ENCODE results near the gene SCLT1. TPM values are rescaled to one million over a fixed set of nuclear protein-coding genes. Genes with fewer than 3 reads are reported as not detected.
"Not testable (repeated sequence)": the region's sequence is repeated elsewhere in the genome, so short reads cannot be mapped to it uniquely, and the experiment has no call there.

Gene SCLT1
- total RNA-seq, 2 donors from 2014 or later, result 11.4 to 12.0 TPM

GRCh38 chr4:129136433-129136832 is 43.1 kb upstream of the SCLT1 start:
- DNase-seq, result no peak
- H3K4me1 ChIP-seq (ENCODE audit: control insufficient read depth, insufficient read depth, low read length), result peaks cover 6% of the 10 kb centered on the region
- TF ChIP-seq CTCF (conservative IDR thresholded peaks at IDR 0.05), result no peak
- H3K36me3 ChIP-seq (ENCODE audit: control insufficient read depth, insufficient read depth, low read length), result no peaks in the 10 kb centered on the region
- no peak overlapping the region for H3K27ac ChIP-seq (ENCODE audit: low read depth, low read length)
- WGBS, 2 experiments (ENCODE audit: insufficient coverage in 1 of 2, insufficient read length in 1 of 2), result 93 to 95% methylated on average over 8 of the region's 8 CpGs
- H3K27me3 ChIP-seq (ENCODE audit: control insufficient read depth, insufficient read depth, low read length, poor library complexity, severe bottlenecking), result peaks cover 14% of the 10 kb centered on the region
- no peak overlapping the region for H3K4me3 ChIP-seq (ENCODE audit: low read length)
- Mint-ChIP-seq H3K9me3 (peaks cover 4% of the 10 kb centered on the region), H3K27me3 (ENCODE audit: insufficient read depth) (peaks cover 31% of the 10 kb centered on the region), H3K27ac (no peak overlapping the region), H3K4me1 (peaks cover 19% of the 10 kb centered on the region), H3K4me3 (no peak overlapping the region), H3K36me3 (ENCODE audit: low read depth) (no peaks in the 10 kb centered on the region)
- peaks cover 11% of the 10 kb centered on the region for H3K9me3 ChIP-seq (ENCODE audit: control insufficient read depth, low read length)
- no peak overlapping the region for H3K9ac ChIP-seq (ENCODE audit: extremely low read depth, low read length, poor library complexity, severe bottlenecking)

GRCh38 chr4:129131343-129131742 is 38.0 kb upstream of the SCLT1 start:
- Histone ChIP-seq H3K4me1 (ENCODE audit: control insufficient read depth, insufficient read depth, low read length) (no peaks in the 10 kb centered on the region), H3K9me3 (ENCODE audit: control insufficient read depth, low read length) (peaks cover 15% of the 10 kb centered on the region), H3K4me3 (ENCODE audit: low read length) (no peak overlapping the region), H3K36me3 (ENCODE audit: control insufficient read depth, insufficient read depth, low read length) (no peaks in the 10 kb centered on the region), H3K27ac (ENCODE audit: low read depth, low read length) (no peak overlapping the region), H3K27me3 (ENCODE audit: control insufficient read depth, insufficient read depth, low read length, poor library complexity, severe bottlenecking) (peaks cover 8% of the 10 kb centered on the region), H3K9ac (ENCODE audit: extremely low read depth, low read length, poor library complexity, severe bottlenecking) (no peak overlapping the region)
- no peak for DNase-seq
- peaks cover 11% of the 10 kb centered on the region for H3K9me3 Mint-ChIP-seq
- H3K27me3 Mint-ChIP-seq (ENCODE audit: insufficient read depth), result peaks cover 16% of the 10 kb centered on the region
- H3K27ac Mint-ChIP-seq, result no peak overlapping the region
- no peaks in the 10 kb centered on the region for H3K4me1 Mint-ChIP-seq
- WGBS, 2 experiments (ENCODE audit: insufficient coverage in 1 of 2, insufficient read length in 1 of 2), result 100% methylated on average over 2 of the region's 2 CpGs; no CpG with 5 or more reads in 1 of the 2 experiments
- H3K4me3 Mint-ChIP-seq, result no peak overlapping the region
- TF ChIP-seq CTCF (conservative IDR thresholded peaks at IDR 0.05), result no peak
- H3K36me3 Mint-ChIP-seq (ENCODE audit: low read depth), result no peaks in the 10 kb centered on the region

GRCh38 chr4:129129143-129129542 is 35.8 kb upstream of the SCLT1 start:
- H3K27me3 Mint-ChIP-seq (ENCODE audit: insufficient read depth), result peaks cover 3% of the 10 kb centered on the region
- H3K36me3 Mint-ChIP-seq (ENCODE audit: low read depth), result no peaks in the 10 kb centered on the region
- no peak for DNase-seq
- H3K27ac ChIP-seq (ENCODE audit: low read depth, low read length), result no peak overlapping the region
- H3K9me3 Mint-ChIP-seq, result peaks cover 11% of the 10 kb centered on the region
- H3K4me3 ChIP-seq (ENCODE audit: low read length), result no peak overlapping the region
- no peak overlapping the region for H3K27ac Mint-ChIP-seq
- 89% methylated on average over 2 of the region's 2 CpGs; no CpG with 5 or more reads in 1 of the 2 experiments for WGBS, 2 experiments (ENCODE audit: insufficient coverage in 1 of 2, insufficient read length in 1 of 2)
- no peaks in the 10 kb centered on the region for H3K4me1 Mint-ChIP-seq
- H3K4me1 ChIP-seq (ENCODE audit: control insufficient read depth, insufficient read depth, low read length), result no peaks in the 10 kb centered on the region
- no peak overlapping the region for H3K9ac ChIP-seq (ENCODE audit: extremely low read depth, low read length, poor library complexity, severe bottlenecking)
- peaks cover 15% of the 10 kb centered on the region for H3K9me3 ChIP-seq (ENCODE audit: control insufficient read depth, low read length)
- H3K27me3 ChIP-seq (ENCODE audit: control insufficient read depth, insufficient read depth, low read length, poor library complexity, severe bottlenecking), result no peaks in the 10 kb centered on the region
- TF ChIP-seq CTCF (conservative IDR thresholded peaks at IDR 0.05), result no peak
- H3K36me3 ChIP-seq (ENCODE audit: control insufficient read depth, insufficient read depth, low read length), result no peaks in the 10 kb centered on the region
- H3K4me3 Mint-ChIP-seq, result no peak overlapping the region

- not testable (repeated sequence) for H3K27ac ChIP-seq (ENCODE audit: low read depth, low read length); DNase-seq; H3K36me3 Mint-ChIP-seq (ENCODE audit: low read depth); H3K27me3 ChIP-seq (ENCODE audit: control insufficient read depth, insufficient read depth, low read length, poor library complexity, severe bottlenecking); H3K9me3 ChIP-seq (ENCODE audit: control insufficient read depth, low read length); H3K36me3 ChIP-seq (ENCODE audit: control insufficient read depth, insufficient read depth, low read length); H3K9me3 Mint-ChIP-seq; H3K4me3 ChIP-seq (ENCODE audit: low read length); H3K27me3 Mint-ChIP-seq (ENCODE audit: insufficient read depth); H3K4me3 Mint-ChIP-seq; H3K27ac Mint-ChIP-seq; H3K4me1 Mint-ChIP-seq; H3K4me1 ChIP-seq (ENCODE audit: control insufficient read depth, insufficient read depth, low read length); H3K9ac ChIP-seq (ENCODE audit: extremely low read depth, low read length, poor library complexity, severe bottlenecking)
- 93 to 100% methylated on average over 1 to 5 of the region's 5 CpGs for WGBS, 2 experiments (ENCODE audit: insufficient coverage in 1 of 2, insufficient read length in 1 of 2)
Measured at GRCh38 chr4:129126614-129127013, 33.3 kb upstream of the SCLT1 start.

All from endodermal cell (in vitro differentiated cells).